GM12878 (cell line): ENCODE data around the gene DAB2.

ENCODE experiments used
- CEBPB ChIP-seq, 2 experiments: fragments of 150-350 bp in 1 of 2; IDR thresholded peaks; 2 replicates each; pipeline ENCODE4 v1.6.1; 2012 to 2014; ENCODE audit warnings: low read depth in 2 of 2, low read length in 2 of 2, borderline replicate concordance in 1 of 2, inconsistent platforms in 1 of 2
- EZH2 ChIP-seq: IDR thresholded peaks from 2 replicates; pipeline ENCODE4 v1.6.1; 2012; ENCODE audit warnings: low read depth, mild to moderate bottlenecking, control low read depth, inconsistent platforms, low read length, borderline replicate concordance; ENCODE audit not compliant: control insufficient read depth
- FOXM1 ChIP-seq: IDR thresholded peaks from 2 replicates; pipeline ENCODE4 v1.6.1; 2012; ENCODE audit warnings: low read depth, mild to moderate bottlenecking, inconsistent platforms, low read length, moderate library complexity
- GABPA ChIP-seq: IDR thresholded peaks from 2 replicates; pipeline ENCODE4 v1.6.1; 2014; ENCODE audit warnings: antibody characterized with exemption, low read depth, mild to moderate bottlenecking, inconsistent platforms
- POLR2A ChIP-seq: IDR thresholded peaks from 2 replicates; pipeline ENCODE4 v1.6.1; 2011; ENCODE audit warnings: low read depth, mild to moderate bottlenecking, low read length
- RBBP5 ChIP-seq: fragments of 200-600 bp; sonication (generic); conservative IDR thresholded peaks from 2 replicates; pipeline ENCODE4 v1.6.1; 2016
- SIN3A ChIP-seq: IDR thresholded peaks from 2 replicates; pipeline ENCODE4 v1.6.1; 2012; ENCODE audit warnings: low read depth, low read length, improper control_type of control experiment
- TCF7 ChIP-seq: IDR thresholded peaks from 2 replicates; pipeline ENCODE4 v1.6.1; 2014; ENCODE audit warnings: antibody characterized with exemption, borderline replicate concordance
- YY1 ChIP-seq: IDR thresholded peaks from 2 replicates; pipeline ENCODE4 v1.6.1; 2011; ENCODE audit warnings: low read depth, mild to moderate bottlenecking, low read length
- ZNF274 ChIP-seq: IDR thresholded peaks from one replicate; pipeline ENCODE4 v1.8.0; 2011; ENCODE audit not compliant: insufficient read length, insufficient read depth
- TF ChIP-seq, protein P1 (sequence below): IDR thresholded peaks from 2 replicates; pipeline ENCODE4 v1.6.1; 2012; ENCODE audit warnings: low read length, inconsistent platforms
- TF ChIP-seq, protein P2 (sequence below), 3 experiments: IDR thresholded peaks in 2 of 3; conservative IDR thresholded peaks in 1 of 3; 2 replicates each; pipeline ENCODE4 v1.5.1; 2011; ENCODE audit warnings: low read depth in 3 of 3, low read length in 3 of 3, mild to moderate bottlenecking in 3 of 3, control low read depth in 2 of 3, moderate library complexity in 2 of 3, inconsistent platforms in 1 of 3, mixed read lengths in 1 of 3; ENCODE audit not compliant: control insufficient read depth in 2 of 3, insufficient read depth in 1 of 3; ENCODE audit errors: extremely low read depth in 1 of 3
- TF ChIP-seq, protein P3 (sequence below): fragments of 450-650 bp; formaldehyde crosslinking; IDR thresholded peaks from 2 replicates; pipeline ENCODE4 v1.4.0; 2022; ENCODE audit warnings: mild to moderate bottlenecking, moderate library complexity

DNA sequence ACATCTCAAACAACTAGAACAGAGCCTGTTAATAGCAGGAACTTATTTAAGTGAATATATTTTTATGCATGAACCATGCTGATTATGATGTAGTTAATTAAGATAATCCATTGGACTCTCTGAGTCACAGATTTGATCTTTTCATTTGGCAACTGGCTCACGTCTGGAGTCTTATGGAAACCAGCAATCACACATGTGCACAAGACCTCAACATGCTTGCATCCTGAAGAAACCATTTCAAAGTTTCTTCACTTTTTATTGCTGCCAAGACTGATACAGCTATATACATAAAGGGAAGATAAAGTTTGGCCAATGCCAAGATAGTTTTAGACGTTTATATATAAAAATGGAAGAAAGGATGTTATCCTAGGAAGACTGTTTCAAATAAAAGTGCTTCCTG, 47.2 kb downstream of the DAB2 start:
- TF ChIP-seq GABPA (no peak), POLR2A (no peak), SIN3A (no peak), FOXM1 (no peak), TCF7 (no peak), EZH2 (no peak), ZNF274 (no peak), CEBPB (IDR thresholded peaks at IDR 0.05; ENCODE audit: borderline replicate concordance in 1 of 2, low read depth in 2 of 2, low read length in 2 of 2) (no peak), RBBP5 (no peak), YY1 (no peak)
- TF ChIP-seq, protein P1, sequence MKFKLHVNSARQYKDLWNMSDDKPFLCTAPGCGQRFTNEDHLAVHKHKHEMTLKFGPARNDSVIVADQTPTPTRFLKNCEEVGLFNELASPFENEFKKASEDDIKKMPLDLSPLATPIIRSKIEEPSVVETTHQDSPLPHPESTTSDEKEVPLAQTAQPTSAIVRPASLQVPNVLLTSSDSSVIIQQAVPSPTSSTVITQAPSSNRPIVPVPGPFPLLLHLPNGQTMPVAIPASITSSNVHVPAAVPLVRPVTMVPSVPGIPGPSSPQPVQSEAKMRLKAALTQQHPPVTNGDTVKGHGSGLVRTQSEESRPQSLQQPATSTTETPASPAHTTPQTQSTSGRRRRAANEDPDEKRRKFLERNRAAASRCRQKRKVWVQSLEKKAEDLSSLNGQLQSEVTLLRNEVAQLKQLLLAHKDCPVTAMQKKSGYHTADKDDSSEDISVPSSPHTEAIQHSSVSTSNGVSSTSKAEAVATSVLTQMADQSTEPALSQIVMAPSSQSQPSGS = no peak
- TF ChIP-seq, protein P2, sequence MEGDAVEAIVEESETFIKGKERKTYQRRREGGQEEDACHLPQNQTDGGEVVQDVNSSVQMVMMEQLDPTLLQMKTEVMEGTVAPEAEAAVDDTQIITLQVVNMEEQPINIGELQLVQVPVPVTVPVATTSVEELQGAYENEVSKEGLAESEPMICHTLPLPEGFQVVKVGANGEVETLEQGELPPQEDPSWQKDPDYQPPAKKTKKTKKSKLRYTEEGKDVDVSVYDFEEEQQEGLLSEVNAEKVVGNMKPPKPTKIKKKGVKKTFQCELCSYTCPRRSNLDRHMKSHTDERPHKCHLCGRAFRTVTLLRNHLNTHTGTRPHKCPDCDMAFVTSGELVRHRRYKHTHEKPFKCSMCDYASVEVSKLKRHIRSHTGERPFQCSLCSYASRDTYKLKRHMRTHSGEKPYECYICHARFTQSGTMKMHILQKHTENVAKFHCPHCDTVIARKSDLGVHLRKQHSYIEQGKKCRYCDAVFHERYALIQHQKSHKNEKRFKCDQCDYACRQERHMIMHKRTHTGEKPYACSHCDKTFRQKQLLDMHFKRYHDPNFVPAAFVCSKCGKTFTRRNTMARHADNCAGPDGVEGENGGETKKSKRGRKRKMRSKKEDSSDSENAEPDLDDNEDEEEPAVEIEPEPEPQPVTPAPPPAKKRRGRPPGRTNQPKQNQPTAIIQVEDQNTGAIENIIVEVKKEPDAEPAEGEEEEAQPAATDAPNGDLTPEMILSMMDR (IDR thresholded peaks at IDR 0.05 in 2 of 3, conservative IDR thresholded peaks at IDR 0.05 in 1 of 3; ENCODE audit: control insufficient read depth in 2 of 3, extremely low read depth in 1 of 3, insufficient read depth in 1 of 3, low read depth in 3 of 3, low read length in 3 of 3) = no peak
- TF ChIP-seq, protein P3, sequence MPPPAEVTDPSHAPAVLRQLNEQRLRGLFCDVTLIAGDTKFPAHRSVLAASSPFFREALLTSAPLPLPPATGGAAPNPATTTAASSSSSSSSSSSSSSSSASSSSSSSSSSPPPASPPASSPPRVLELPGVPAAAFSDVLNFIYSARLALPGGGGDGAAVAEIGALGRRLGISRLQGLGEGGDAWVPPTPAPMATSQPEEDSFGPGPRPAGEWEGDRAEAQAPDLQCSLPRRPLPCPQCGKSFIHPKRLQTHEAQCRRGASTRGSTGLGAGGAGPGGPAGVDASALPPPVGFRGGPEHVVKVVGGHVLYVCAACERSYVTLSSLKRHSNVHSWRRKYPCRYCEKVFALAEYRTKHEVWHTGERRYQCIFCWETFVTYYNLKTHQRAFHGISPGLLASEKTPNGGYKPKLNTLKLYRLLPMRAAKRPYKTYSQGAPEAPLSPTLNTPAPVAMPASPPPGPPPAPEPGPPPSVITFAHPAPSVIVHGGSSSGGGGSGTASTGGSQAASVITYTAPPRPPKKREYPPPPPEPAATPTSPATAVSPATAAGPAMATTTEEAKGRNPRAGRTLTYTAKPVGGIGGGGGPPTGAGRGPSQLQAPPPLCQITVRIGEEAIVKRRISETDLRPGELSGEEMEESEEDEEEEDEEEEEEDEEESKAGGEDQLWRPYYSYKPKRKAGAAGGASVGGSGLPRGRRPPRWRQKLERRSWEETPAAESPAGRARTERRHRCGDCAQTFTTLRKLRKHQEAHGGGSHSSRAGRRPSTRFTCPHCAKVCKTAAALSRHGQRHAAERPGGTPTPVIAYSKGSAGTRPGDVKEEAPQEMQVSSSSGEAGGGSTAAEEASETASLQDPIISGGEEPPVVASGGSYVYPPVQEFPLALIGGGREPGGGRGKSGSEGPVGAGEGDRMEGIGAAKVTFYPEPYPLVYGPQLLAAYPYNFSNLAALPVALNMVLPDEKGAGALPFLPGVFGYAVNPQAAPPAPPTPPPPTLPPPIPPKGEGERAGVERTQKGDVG (CRISPR knock-in tag) = no peak
